ENCODE results near the gene XRN1. TPM values are rescaled to one million over a fixed set of nuclear protein-coding genes. Genes with fewer than 3 reads are reported as not detected.

Gene XRN1
- total and polyA plus RNA-seq, 12 donors = 2.1 to 33.4 (median 20.6) TPM

DNA sequence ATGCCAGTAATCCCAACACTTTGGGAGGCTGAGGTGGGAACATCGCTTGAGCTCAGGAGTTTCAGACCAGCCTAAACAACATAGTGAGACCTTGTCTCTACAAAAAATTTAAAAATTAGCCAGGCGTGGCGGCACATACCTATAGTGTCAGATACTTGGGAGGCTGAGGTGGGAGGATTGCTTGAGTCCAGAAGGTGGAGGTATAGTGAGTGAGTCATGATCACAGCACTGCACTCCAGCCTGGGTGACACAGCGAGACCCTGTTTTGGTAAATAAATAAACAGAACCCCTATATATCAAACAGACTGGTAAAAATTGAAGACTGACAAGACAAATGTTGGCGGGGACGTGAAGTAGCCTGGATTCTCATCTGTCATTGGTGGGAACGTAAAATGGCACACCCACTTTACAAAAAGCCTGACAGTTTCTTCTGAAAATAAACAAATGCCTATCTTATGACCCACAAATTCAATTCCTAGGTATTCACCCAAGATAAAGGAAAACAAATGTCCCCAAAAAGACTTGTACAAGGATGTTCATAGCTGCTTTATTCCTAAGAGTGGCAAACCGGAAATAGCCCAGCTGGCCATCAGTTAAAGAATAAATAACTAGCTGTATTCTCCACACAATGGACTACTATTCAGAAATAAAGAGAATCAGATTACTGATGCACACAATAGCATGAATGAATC is 175.5 kb downstream of the XRN1 start:
- no peak overlapping the region for H3K4me3 ChIP-seq
- H3K9me3 ChIP-seq = peaks cover 0 to 7% (median 0%) of the 10 kb centered on the region in 11 donors
- H3K27ac ChIP-seq = no peak overlapping the region
- ATAC-seq (no peak), DNase-seq (no peak)
- peaks cover 0 to 50% (median 0%) of the 10 kb centered on the region in 9 donors for H3K4me1 ChIP-seq
- intact Hi-C loops (cut with DNase I) = loop anchor here in 3 of 10 donors (10.0 kb wide), 3 partner anchors 88 to 308 kb away; no protein-coding TSS in a partner anchor
- WGBS, 2 donors = 89% methylated on average over 8 of the region's 8 CpGs
- H3K27me3 ChIP-seq = no peaks in the 10 kb centered on the region
- TF ChIP-seq, protein P1, sequence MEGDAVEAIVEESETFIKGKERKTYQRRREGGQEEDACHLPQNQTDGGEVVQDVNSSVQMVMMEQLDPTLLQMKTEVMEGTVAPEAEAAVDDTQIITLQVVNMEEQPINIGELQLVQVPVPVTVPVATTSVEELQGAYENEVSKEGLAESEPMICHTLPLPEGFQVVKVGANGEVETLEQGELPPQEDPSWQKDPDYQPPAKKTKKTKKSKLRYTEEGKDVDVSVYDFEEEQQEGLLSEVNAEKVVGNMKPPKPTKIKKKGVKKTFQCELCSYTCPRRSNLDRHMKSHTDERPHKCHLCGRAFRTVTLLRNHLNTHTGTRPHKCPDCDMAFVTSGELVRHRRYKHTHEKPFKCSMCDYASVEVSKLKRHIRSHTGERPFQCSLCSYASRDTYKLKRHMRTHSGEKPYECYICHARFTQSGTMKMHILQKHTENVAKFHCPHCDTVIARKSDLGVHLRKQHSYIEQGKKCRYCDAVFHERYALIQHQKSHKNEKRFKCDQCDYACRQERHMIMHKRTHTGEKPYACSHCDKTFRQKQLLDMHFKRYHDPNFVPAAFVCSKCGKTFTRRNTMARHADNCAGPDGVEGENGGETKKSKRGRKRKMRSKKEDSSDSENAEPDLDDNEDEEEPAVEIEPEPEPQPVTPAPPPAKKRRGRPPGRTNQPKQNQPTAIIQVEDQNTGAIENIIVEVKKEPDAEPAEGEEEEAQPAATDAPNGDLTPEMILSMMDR (IDR thresholded peaks at IDR 0.05) = no peak
- no peaks in the 10 kb centered on the region for H3K36me3 ChIP-seq

DNA sequence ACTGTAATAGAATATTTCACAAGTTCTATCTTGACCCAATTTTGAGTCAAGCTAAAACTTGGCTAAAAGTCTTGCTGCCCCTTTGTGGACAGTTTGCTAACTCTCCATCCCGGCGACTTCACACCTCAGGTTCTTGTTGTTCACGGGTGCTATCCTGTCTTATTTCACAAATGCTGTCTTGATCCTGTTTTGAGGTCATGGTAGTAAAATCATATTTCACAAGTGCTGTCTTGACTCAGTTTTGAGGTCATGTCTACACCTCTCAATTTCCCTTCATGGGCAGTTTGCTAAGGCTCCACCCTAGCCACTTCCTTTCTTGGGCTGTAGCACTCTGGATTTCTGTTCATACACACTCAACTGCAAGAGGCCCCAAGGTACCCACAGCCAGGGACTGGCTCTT is 177.4 kb downstream of the XRN1 start:
- ATAC-seq (peak in 3 of 8 donors; percentile 25 to 48 (median 33)), DNase-seq (no peak)
- Histone ChIP-seq H3K4me1 (peaks cover 0 to 31% (median 0%) of the 10 kb centered on the region in 9 donors), H3K9me3 (peaks cover 0 to 7% (median 0%) of the 10 kb centered on the region in 11 donors), H3K27me3 (no peaks in the 10 kb centered on the region), H3K36me3 (no peaks in the 10 kb centered on the region), H3K4me3 (no peak overlapping the region), H3K27ac (peak overlapping the region in 1 of 10 donors; percentile 62)
- WGBS, 2 donors = 85 to 91% methylated on average over 3 of the region's 3 CpGs
- intact Hi-C loops (cut with DNase I) = loop anchor here in 3 of 10 donors (10.0 kb wide), 3 partner anchors 86 to 306 kb away; no protein-coding TSS in a partner anchor
- TF ChIP-seq, protein P1 (IDR thresholded peaks at IDR 0.05) = peak in 1 of 9 donors; percentile 10

DNA sequence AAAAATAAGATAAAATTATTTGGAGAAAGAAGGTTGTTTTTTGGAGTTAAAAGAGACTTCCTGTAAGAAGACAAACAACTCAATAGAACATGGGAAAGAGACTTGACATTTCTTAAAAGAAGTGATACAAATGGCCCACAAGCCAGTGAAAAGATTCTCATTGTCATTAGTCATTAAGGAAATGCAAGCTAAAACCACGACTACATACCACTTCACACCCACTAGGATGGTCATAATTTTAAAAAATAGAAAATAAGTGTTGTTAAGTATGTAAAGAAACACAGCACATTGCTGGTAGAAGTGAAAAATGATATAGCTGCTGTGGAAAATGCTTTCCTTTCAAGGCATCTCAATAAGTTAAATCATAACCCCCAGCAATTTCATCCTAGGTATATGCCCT is 178.1 kb downstream of the XRN1 start:
- Histone ChIP-seq H3K27me3 (no peaks in the 10 kb centered on the region), H3K4me1 (peaks cover 0 to 25% (median 0%) of the 10 kb centered on the region in 9 donors), H3K36me3 (no peaks in the 10 kb centered on the region), H3K4me3 (no peak overlapping the region), H3K27ac (peak overlapping the region in 1 of 10 donors; percentile 62), H3K9me3 (peaks cover 0 to 7% (median 0%) of the 10 kb centered on the region in 11 donors)
- intact Hi-C loops (cut with DNase I) = loop anchor here in 3 of 10 donors (10.0 kb wide), 3 partner anchors 85 to 305 kb away; no protein-coding TSS in a partner anchor
- 62 to 71% methylated on average over 1 of the region's 1 CpG for whole genome bisulfite sequencing, 2 donors
- DNase-seq (no peak), ATAC-seq (no peak)
- TF ChIP-seq, protein P1 (IDR thresholded peaks at IDR 0.05) = no peak

DNA sequence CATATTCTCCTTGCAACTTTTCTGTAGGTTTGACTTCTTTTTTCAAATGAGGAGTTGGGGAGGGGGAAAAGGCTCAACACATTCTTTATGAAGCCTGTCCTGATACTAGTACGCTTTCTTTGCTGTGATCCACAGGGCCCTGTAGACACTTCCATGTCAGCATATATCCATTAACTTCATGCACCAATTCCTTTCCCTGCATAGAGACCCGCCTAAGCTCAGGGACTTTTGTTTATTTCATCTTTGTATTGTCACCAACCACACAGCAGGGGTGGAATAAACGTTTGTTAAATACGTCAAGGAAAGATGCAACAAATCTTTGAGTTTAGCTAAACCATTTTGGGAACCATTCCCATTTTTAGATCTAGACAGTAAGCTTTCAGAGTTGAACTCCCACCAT is 179.4 kb downstream of the XRN1 start:
- DNase-seq (no peak), ATAC-seq (no peak)
- Histone ChIP-seq H3K9me3 (no peaks in the 10 kb centered on the region), H3K27me3 (no peaks in the 10 kb centered on the region), H3K4me1 (peaks cover 0 to 24% (median 0%) of the 10 kb centered on the region in 9 donors), H3K4me3 (no peak overlapping the region), H3K36me3 (no peaks in the 10 kb centered on the region), H3K27ac (peak overlapping the region in 1 of 10 donors; percentile 62)
- WGBS, 2 donors = 63 to 68% methylated on average over 4 of the region's 4 CpGs
- intact Hi-C loops (cut with DNase I) = no loop called here
- TF ChIP-seq, protein P1 (IDR thresholded peaks at IDR 0.05) = no peak
